Ascending aorta (tissue), 2 donors: ENCODE measurements around the gene CDSN. TPM values are rescaled to one million over a fixed set of nuclear protein-coding genes. Genes with fewer than 3 reads are reported as not detected.

Source experiments
- DNase-seq, 2 donors: peaks; one replicate each; pipeline ENCODE4 v3.0.0-alpha.2; 2019; ENCODE audit warnings: low spot score in 2 of 2
- H3K27ac ChIP-seq, 2 donors: fragments of 200-600 bp; sonication (generic); one replicate each; pipeline ENCODE4 v1.5.1; 2016 to 2017; ENCODE audit warnings: mild to moderate bottlenecking in 1 of 2
- H3K27me3 ChIP-seq: fragments of 200-600 bp; sonication (generic); one replicate; pipeline ENCODE4 v1.5.1; 2017
- H3K36me3 ChIP-seq, 2 donors: fragments of 200-600 bp; sonication (generic); one replicate each; pipeline ENCODE4 v1.5.1; 2016
- H3K4me1 ChIP-seq, 2 donors: fragments of 200-600 bp; sonication (generic); one replicate each; pipeline ENCODE4 v1.5.1; 2016 to 2017; ENCODE audit warnings: mild to moderate bottlenecking in 1 of 2
- H3K4me3 ChIP-seq, 2 donors: fragments of 200-600 bp; sonication (generic); one replicate each; pipeline ENCODE4 v1.5.1; 2016 to 2017; ENCODE audit warnings: mild to moderate bottlenecking in 1 of 2
- H3K9me3 ChIP-seq, 2 donors: fragments of 200-600 bp; sonication (generic); one replicate each; pipeline ENCODE4 v1.5.1; 2016
- CTCF ChIP-seq, 3 experiments: fragments of 200-600 bp in 2 of 3; fragments of 450-650 bp in 1 of 3; sonication (generic) in 2 of 3; IDR thresholded peaks; one replicate each; pipeline ENCODE4 v1.5.1; 2016 to 2019; ENCODE audit warnings: antibody characterized with exemption in 3 of 3, mild to moderate bottlenecking in 1 of 3, moderate library complexity in 1 of 3
- intact Hi-C: fragments of 100-400 bp; cut with DNase I; formaldehyde crosslinking; loops from one replicate; pipeline ENCODE4 v1.15.1; 2023
- total RNA-seq: library from RNA; depleted of rRNA; stranded (reverse); fragments of >200 nt; gene quantifications from one replicate; pipeline ENCODE4 v1.1.0, GENCODE V29; 2016

Gene CDSN
- total RNA-seq, 1 donor from 2014 or later: not detected

GRCh38 chr6:31113861-31114540, 6.2 kb downstream of the CDSN start:
- H3K27me3 ChIP-seq: no peaks in the 10 kb centered on the region
- H3K4me1 ChIP-seq: peaks cover 0 to 17% of the 10 kb centered on the region in 2 donors
- no peaks in the 10 kb centered on the region for H3K36me3 ChIP-seq
- H3K9me3 ChIP-seq: no peaks in the 10 kb centered on the region
- no peak for DNase-seq
- no peak overlapping the region for H3K4me3 ChIP-seq
- no peak for TF ChIP-seq CTCF (IDR thresholded peaks at IDR 0.05)
- intact Hi-C loops: no loop called here
- H3K27ac ChIP-seq: peak overlapping the region; percentile 42 to 59

- Histone ChIP-seq H3K36me3 (no peaks in the 10 kb centered on the region), H3K4me1 (peaks cover 0 to 17% of the 10 kb centered on the region in 2 donors), H3K4me3 (no peak within 1 kb of the TSS), H3K9me3 (no peaks in the 10 kb centered on the region), H3K27me3 (no peaks in the 10 kb centered on the region), H3K27ac (peak within 1 kb of the TSS in 1 of 2 donors; percentile 42)
- DNase-seq: no peak
- no peak for TF ChIP-seq CTCF (IDR thresholded peaks at IDR 0.05)
- intact Hi-C loops: no loop called here
Observed at GRCh38 chr6:31112478-31112877, 7.8 kb downstream of the CDSN start, which contains the start of gene C6orf15. TSS of gene C6orf15 (minus strand) at chr6:31112575. CDS start at chr6:31112555, 20 bp downstream.

GRCh38 chr6:31111712-31112111, 8.5 kb downstream of the CDSN start:
- intact Hi-C loops: no loop called here
- Histone ChIP-seq H3K27me3 (no peaks in the 10 kb centered on the region), H3K36me3 (no peaks in the 10 kb centered on the region), H3K27ac (no peak overlapping the region), H3K4me3 (no peak overlapping the region), H3K4me1 (peaks cover 0 to 17% of the 10 kb centered on the region in 2 donors), H3K9me3 (no peaks in the 10 kb centered on the region)
- DNase-seq: no peak
- no peak for TF ChIP-seq CTCF (IDR thresholded peaks at IDR 0.05)

- Histone ChIP-seq H3K4me3 (no peak overlapping the region), H3K27ac (no peak overlapping the region), H3K4me1 (peaks cover 0 to 17% of the 10 kb centered on the region in 2 donors), H3K36me3 (no peaks in the 10 kb centered on the region), H3K27me3 (no peaks in the 10 kb centered on the region), H3K9me3 (no peaks in the 10 kb centered on the region)
- no peak for TF ChIP-seq CTCF (IDR thresholded peaks at IDR 0.05)
- no peak for DNase-seq
- intact Hi-C loops: no loop called here
Observed at GRCh38 chr6:31110825-31111582, 9.2 kb downstream of the CDSN start.

GRCh38 chr6:31107052-31107451, 13.2 kb downstream of the CDSN start:
- Histone ChIP-seq H3K36me3 (no peaks in the 10 kb centered on the region), H3K27ac (no peak overlapping the region), H3K9me3 (no peaks in the 10 kb centered on the region), H3K27me3 (no peaks in the 10 kb centered on the region), H3K4me1 (no peaks in the 10 kb centered on the region), H3K4me3 (no peak overlapping the region)
- intact Hi-C loops: no loop called here
- no peak for DNase-seq
- TF ChIP-seq CTCF (IDR thresholded peaks at IDR 0.05): no peak
